Mucosa of stomach (tissue), 1 donor: Measurements from ENCODE around the gene SKIDA1.

Source experiments
- H3K27me3 ChIP-seq: one replicate; pipeline ENCODE4 v1.7.0; 2013; ENCODE audit warnings: mild to moderate bottlenecking, low read length; ENCODE audit not compliant: control insufficient read depth, insufficient read depth
- H3K36me3 ChIP-seq: one replicate; pipeline ENCODE4 v1.7.0; 2013; ENCODE audit warnings: low read length; ENCODE audit not compliant: control insufficient read depth, insufficient read depth
- H3K4me1 ChIP-seq: one replicate; pipeline ENCODE4 v1.7.0; 2013; ENCODE audit warnings: mild to moderate bottlenecking, low read length; ENCODE audit not compliant: control insufficient read depth, insufficient read depth
- H3K4me3 ChIP-seq: one replicate; pipeline ENCODE4 v1.7.0; 2013; ENCODE audit warnings: low read length
- H3K9ac ChIP-seq: one replicate; pipeline ENCODE4 v1.7.0; 2013; ENCODE audit warnings: mild to moderate bottlenecking, low read length, moderate library complexity
- H3K9me3 ChIP-seq: one replicate; pipeline ENCODE4 v1.7.0; 2013; ENCODE audit warnings: mild to moderate bottlenecking, low read length, moderate library complexity; ENCODE audit not compliant: control insufficient read depth
- donor health status: Pancreatic carcinoma.

Gene SKIDA1

GRCh38 chr10:21494191-21495001, 31.1 kb downstream of the SKIDA1 start:
- H3K27me3 ChIP-seq: peaks cover 55% of the 10 kb centered on the region
- H3K9ac ChIP-seq: peak overlapping the region; percentile 62
- no peaks in the 10 kb centered on the region for H3K9me3 ChIP-seq
- H3K4me1 ChIP-seq: peaks cover 9% of the 10 kb centered on the region
- H3K4me3 ChIP-seq: peak overlapping the region; percentile 28
- H3K36me3 ChIP-seq: no peaks in the 10 kb centered on the region

GRCh38 chr10:21493784-21494183, 31.7 kb downstream of the SKIDA1 start:
- H3K4me3 ChIP-seq: no peak overlapping the region
- H3K9ac ChIP-seq: no peak overlapping the region
- peaks cover 49% of the 10 kb centered on the region for H3K27me3 ChIP-seq
- H3K36me3 ChIP-seq: no peaks in the 10 kb centered on the region
- peaks cover 9% of the 10 kb centered on the region for H3K4me1 ChIP-seq
- H3K9me3 ChIP-seq: no peaks in the 10 kb centered on the region

GRCh38 chr10:21492421-21492820, 33.1 kb downstream of the SKIDA1 start:
- no peak overlapping the region for H3K9ac ChIP-seq
- peaks cover 40% of the 10 kb centered on the region for H3K27me3 ChIP-seq
- no peaks in the 10 kb centered on the region for H3K36me3 ChIP-seq
- no peaks in the 10 kb centered on the region for H3K9me3 ChIP-seq
- H3K4me1 ChIP-seq: peaks cover 7% of the 10 kb centered on the region
- no peak overlapping the region for H3K4me3 ChIP-seq

- no peak overlapping the region for H3K4me3 ChIP-seq
- H3K27me3 ChIP-seq: peaks cover 30% of the 10 kb centered on the region
- H3K4me1 ChIP-seq: no peaks in the 10 kb centered on the region
- no peaks in the 10 kb centered on the region for H3K36me3 ChIP-seq
- no peak overlapping the region for H3K9ac ChIP-seq
- no peaks in the 10 kb centered on the region for H3K9me3 ChIP-seq
Observed at GRCh38 chr10:21490711-21491105, 34.8 kb downstream of the SKIDA1 start.

- H3K36me3 ChIP-seq: no peaks in the 10 kb centered on the region
- H3K27me3 ChIP-seq: peaks cover 26% of the 10 kb centered on the region
- no peaks in the 10 kb centered on the region for H3K9me3 ChIP-seq
- no peaks in the 10 kb centered on the region for H3K4me1 ChIP-seq
- H3K9ac ChIP-seq: no peak overlapping the region
- H3K4me3 ChIP-seq: no peak overlapping the region
Observed at GRCh38 chr10:21490028-21490710, 35.3 kb downstream of the SKIDA1 start.

GRCh38 chr10:21488957-21489446, 36.5 kb downstream of the SKIDA1 start:
- no peaks in the 10 kb centered on the region for H3K4me1 ChIP-seq
- H3K4me3 ChIP-seq: no peak overlapping the region
- H3K9ac ChIP-seq: no peak overlapping the region
- H3K27me3 ChIP-seq: peaks cover 16% of the 10 kb centered on the region
- no peaks in the 10 kb centered on the region for H3K9me3 ChIP-seq
- H3K36me3 ChIP-seq: no peaks in the 10 kb centered on the region

GRCh38 chr10:21488246-21488956, 37.1 kb downstream of the SKIDA1 start:
- H3K36me3 ChIP-seq: no peaks in the 10 kb centered on the region
- H3K4me1 ChIP-seq: no peaks in the 10 kb centered on the region
- H3K4me3 ChIP-seq: no peak overlapping the region
- no peaks in the 10 kb centered on the region for H3K9me3 ChIP-seq
- no peak overlapping the region for H3K9ac ChIP-seq
- H3K27me3 ChIP-seq: peaks cover 10% of the 10 kb centered on the region

GRCh38 chr10:21487416-21488180, 37.9 kb downstream of the SKIDA1 start:
- Histone ChIP-seq H3K4me1 (no peaks in the 10 kb centered on the region), H3K9ac (no peak overlapping the region), H3K27me3 (peaks cover 4% of the 10 kb centered on the region), H3K36me3 (no peaks in the 10 kb centered on the region), H3K9me3 (no peaks in the 10 kb centered on the region), H3K4me3 (no peak overlapping the region)

GRCh38 chr10:21482821-21483220, 42.7 kb downstream of the SKIDA1 start:
- Histone ChIP-seq H3K4me1 (no peaks in the 10 kb centered on the region), H3K27me3 (no peaks in the 10 kb centered on the region), H3K9ac (no peak overlapping the region), H3K9me3 (no peaks in the 10 kb centered on the region), H3K36me3 (no peaks in the 10 kb centered on the region), H3K4me3 (no peak overlapping the region)

GRCh38 chr10:21481407-21481806, 44.1 kb downstream of the SKIDA1 start:
- Histone ChIP-seq H3K36me3 (no peaks in the 10 kb centered on the region), H3K9me3 (no peaks in the 10 kb centered on the region), H3K9ac (no peak overlapping the region), H3K4me1 (no peaks in the 10 kb centered on the region), H3K27me3 (no peaks in the 10 kb centered on the region), H3K4me3 (no peak overlapping the region)

GRCh38 chr10:21479570-21480315, 45.7 kb downstream of the SKIDA1 start:
- no peak overlapping the region for H3K9ac ChIP-seq
- no peak overlapping the region for H3K4me3 ChIP-seq
- no peaks in the 10 kb centered on the region for H3K36me3 ChIP-seq
- H3K4me1 ChIP-seq: no peaks in the 10 kb centered on the region
- no peaks in the 10 kb centered on the region for H3K27me3 ChIP-seq
- H3K9me3 ChIP-seq: no peaks in the 10 kb centered on the region
